Neural cell (in vitro differentiated cells): ENCODE results near the gene PMAIP1. TPM values are rescaled to one million over a fixed set of nuclear protein-coding genes. Genes with fewer than 3 reads are reported as not detected.

Experiments
- H2AFZ ChIP-seq: fragments of 200-600, 300-800 bp; sonication (generic), shearing (Covaris generic); 2 replicates; pipeline ENCODE4 v1.6.0; 2014; ENCODE audit warnings: low read depth, mild to moderate bottlenecking, antibody characterized with exemption, low read length, moderate library complexity
- H3F3A ChIP-seq: fragments of 200-600 bp; shearing (Covaris generic); 2 replicates; pipeline ENCODE4 v1.6.1; 2016; ENCODE audit warnings: mild to moderate bottlenecking, moderate library complexity, mixed read lengths, antibody characterized with exemption, low read length; ENCODE audit not compliant: insufficient read depth, poor library complexity, severe bottlenecking
- H3K27ac ChIP-seq: fragments of 200-600, 300-800 bp; sonication (generic), shearing (Covaris generic); 2 replicates; pipeline ENCODE4 v1.5.1; 2014; ENCODE audit warnings: mild to moderate bottlenecking, low read length, moderate library complexity
- H3K27me3 ChIP-seq: fragments of 300-800, 200-600 bp; sonication (generic), shearing (Covaris generic); 2 replicates; pipeline ENCODE4 v1.6.0; 2014; ENCODE audit warnings: mild to moderate bottlenecking, low read depth, low read length, moderate library complexity; ENCODE audit not compliant: insufficient read depth
- H3K36me3 ChIP-seq: fragments of 300-800, 200-600 bp; sonication (generic), shearing (Covaris generic); 2 replicates; pipeline ENCODE4 v1.5.1; 2014; ENCODE audit warnings: mild to moderate bottlenecking, antibody characterized with exemption, low read length, moderate library complexity; ENCODE audit not compliant: insufficient read depth
- H3K4me2 ChIP-seq: fragments of 300-800, 200-600 bp; sonication (generic), shearing (Covaris generic); 2 replicates; pipeline ENCODE4 v1.6.0; 2014; ENCODE audit warnings: mild to moderate bottlenecking, low read length
- H3K4me3 ChIP-seq: fragments of 300-800, 200-600 bp; sonication (generic), shearing (Covaris generic); 2 replicates; pipeline ENCODE4 v1.5.1; 2014; ENCODE audit warnings: mild to moderate bottlenecking, low read length, moderate library complexity
- H3K79me2 ChIP-seq: fragments of 200-600 bp; shearing (Covaris generic); replicated peaks from 2 replicates; pipeline ENCODE4 v1.6.0; 2014; ENCODE audit warnings: mild to moderate bottlenecking, low read length, moderate library complexity; ENCODE audit not compliant: insufficient read depth
- H3K9ac ChIP-seq: fragments of 300-800, 200-600 bp; sonication (generic), shearing (Covaris generic); 2 replicates; pipeline ENCODE4 v1.6.1; 2016; ENCODE audit warnings: mild to moderate bottlenecking, low read length, mixed read lengths
- H3K9me2 ChIP-seq: fragments of 200-600 bp; shearing (Covaris generic); 2 replicates; pipeline ENCODE4 v1.6.1; 2016; ENCODE audit warnings: mild to moderate bottlenecking, low read length, mixed read lengths; ENCODE audit not compliant: insufficient read depth
- H3K9me3 ChIP-seq: fragments of 200-600, 300-800 bp; sonication (generic), shearing (Covaris generic); 2 replicates; pipeline ENCODE4 v1.6.1; 2016; ENCODE audit warnings: mild to moderate bottlenecking, mixed run types, low read length, moderate library complexity, mixed read lengths
- H4K20me1 ChIP-seq: fragments of 200-600 bp; shearing (Covaris generic); 2 replicates; pipeline ENCODE4 v1.6.1; 2016; ENCODE audit warnings: mild to moderate bottlenecking, mixed run types; ENCODE audit not compliant: insufficient read depth
- CTCF ChIP-seq: fragments of 450-650 bp; IDR thresholded peaks from 2 replicates; pipeline ENCODE4 v1.5.1; 2014; ENCODE audit warnings: antibody characterized with exemption, mild to moderate bottlenecking, moderate library complexity; ENCODE audit not compliant: poor library complexity, severe bottlenecking
- EP300 ChIP-seq: fragments of 450-650 bp; conservative IDR thresholded peaks from 2 replicates; pipeline ENCODE4 v1.6.1; 2014; ENCODE audit warnings: antibody characterized with exemption, mild to moderate bottlenecking, moderate library complexity; ENCODE audit not compliant: poor library complexity, severe bottlenecking
- EZH2 ChIP-seq: fragments of 200-600, 300-800 bp; shearing (Covaris generic), sonication (generic); IDR thresholded peaks from 2 replicates; pipeline ENCODE4 v1.6.1; 2014; ENCODE audit warnings: antibody characterized with exemption, low read length, borderline replicate concordance, mild to moderate bottlenecking; ENCODE audit not compliant: insufficient read depth, poor library complexity, severe bottlenecking
- MXI1 ChIP-seq: fragments of 450-650 bp; conservative IDR thresholded peaks from 2 replicates; pipeline ENCODE4 v1.6.1; 2014; ENCODE audit warnings: antibody characterized with exemption, mild to moderate bottlenecking; ENCODE audit not compliant: poor library complexity, severe bottlenecking
- POLR2AphosphoS5 ChIP-seq: IDR thresholded peaks from 2 replicates; pipeline ENCODE4 v1.6.1; 2012
- RAD21 ChIP-seq: fragments of 450-650 bp; conservative IDR thresholded peaks from 2 replicates; pipeline ENCODE4 v1.6.1; 2014; ENCODE audit warnings: antibody characterized with exemption, mild to moderate bottlenecking, moderate library complexity
- REST ChIP-seq: IDR thresholded peaks from 2 replicates; pipeline ENCODE4 v1.6.1; 2012; ENCODE audit warnings: borderline replicate concordance
- SMC3 ChIP-seq: fragments of 450-650 bp; conservative IDR thresholded peaks from 2 replicates; pipeline ENCODE4 v1.6.1; 2014; ENCODE audit warnings: antibody characterized with exemption, mild to moderate bottlenecking, moderate library complexity; ENCODE audit not compliant: poor library complexity
- TAF1 ChIP-seq: IDR thresholded peaks from 2 replicates; pipeline ENCODE4 v1.6.1; 2012; ENCODE audit warnings: low read depth
- polyA plus RNA-seq: library from polyadenylated mRNA; depleted of rRNA; stranded (reverse); fragments of >200 nt; gene quantifications from 2 replicates; pipeline ENCODE4 v1.2.3, GENCODE V29; 2014

PMAIP1 gene
- polyA plus RNA-seq, 1 donor from 2014 or later, result 2.4 TPM

GRCh38 chr18:59945544-59945943 is 45.7 kb downstream of the PMAIP1 start:
- no peaks in the 10 kb centered on the region for H3K27me3 ChIP-seq
- H3K4me2 ChIP-seq, result no peak overlapping the region
- H3K36me3 ChIP-seq, result no peaks in the 10 kb centered on the region
- H3K9me2 ChIP-seq, result no peaks in the 10 kb centered on the region
- H3K79me2 ChIP-seq, result no peaks in the 10 kb centered on the region
- H3K9ac ChIP-seq, result no peak overlapping the region
- no peak overlapping the region for H3K4me3 ChIP-seq
- TF ChIP-seq EZH2, result no peak
- no peak for TF ChIP-seq EP300
- TF ChIP-seq CTCF, result no peak
- no peak for TF ChIP-seq REST
- no peak for TF ChIP-seq TAF1
- TF ChIP-seq POLR2AphosphoS5, result no peak
- no peak for TF ChIP-seq MXI1
- no peak for TF ChIP-seq RAD21
- no peak for TF ChIP-seq SMC3
- no peaks in the 10 kb centered on the region for H4K20me1 ChIP-seq
- H2AFZ ChIP-seq, result no peak overlapping the region
- H3K9me3 ChIP-seq, result no peaks in the 10 kb centered on the region
- no peak overlapping the region for H3K27ac ChIP-seq
- no peaks in the 10 kb centered on the region for H3F3A ChIP-seq

- Histone ChIP-seq H2AFZ (no peak overlapping the region), H3K4me3 (no peak overlapping the region), H3K4me2 (no peak overlapping the region), H3K9me2 (no peaks in the 10 kb centered on the region), H4K20me1 (no peaks in the 10 kb centered on the region), H3K27ac (no peak overlapping the region), H3K9ac (no peak overlapping the region), H3F3A (no peaks in the 10 kb centered on the region), H3K9me3 (no peaks in the 10 kb centered on the region), H3K79me2 (no peaks in the 10 kb centered on the region), H3K36me3 (no peaks in the 10 kb centered on the region), H3K27me3 (no peaks in the 10 kb centered on the region)
- TF ChIP-seq POLR2AphosphoS5 (no peak), RAD21 (no peak)
These were observed 50.6 kb downstream of the PMAIP1 start for GRCh38 chr18:59950215-59950944.
